Fibroblast of villous mesenchyme (primary cell): ENCODE results near the gene RASEF. TPM values are rescaled to one million over a fixed set of nuclear protein-coding genes. Genes with fewer than 3 reads are reported as not detected.

Experiments
- DNase-seq: peaks from one replicate; pipeline ENCODE4 v3.0.0-alpha.2; 2010; ENCODE audit warnings: low read depth
- H3K4me3 ChIP-seq: 2 replicates; pipeline ENCODE4 v1.5.1; 2011; ENCODE audit warnings: low read depth, mild to moderate bottlenecking, low read length
- total RNA-seq: library from RNA; depleted of rRNA; stranded (reverse); fragments of >200 nt; gene quantifications from 2 replicates; pipeline ENCODE4 v1.2.3, GENCODE V29; 2012
- TF ChIP-seq, protein P1 (sequence below): IDR thresholded peaks from 2 replicates; pipeline ENCODE4 v1.5.1; 2012; ENCODE audit warnings: low read depth, mild to moderate bottlenecking, low read length; ENCODE audit not compliant: insufficient read depth

The RASEF gene
- total RNA-seq, 1 donor, result 0.43 TPM

DNA sequence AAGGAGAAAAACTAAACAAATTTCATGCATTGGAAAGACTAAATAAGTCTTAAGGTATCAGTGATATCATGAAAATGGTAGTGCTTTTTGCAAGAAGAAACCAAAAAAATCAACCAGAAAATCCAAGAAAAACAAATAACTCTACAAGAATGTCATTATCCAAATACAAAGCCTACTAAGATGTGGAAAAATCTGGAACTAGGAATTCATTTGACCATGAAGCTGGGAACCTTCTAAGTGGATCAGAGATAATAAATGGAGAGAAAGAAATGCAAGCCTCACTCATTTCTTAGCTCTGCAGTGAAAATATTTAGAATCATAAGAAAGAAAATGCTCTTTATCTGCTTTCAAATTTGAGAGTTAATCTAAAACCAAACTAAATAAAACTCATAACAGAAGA, 51.3 kb downstream of the RASEF start:
- no peak overlapping the region for H3K4me3 ChIP-seq
- DNase-seq, result no peak
- TF ChIP-seq, protein P1, sequence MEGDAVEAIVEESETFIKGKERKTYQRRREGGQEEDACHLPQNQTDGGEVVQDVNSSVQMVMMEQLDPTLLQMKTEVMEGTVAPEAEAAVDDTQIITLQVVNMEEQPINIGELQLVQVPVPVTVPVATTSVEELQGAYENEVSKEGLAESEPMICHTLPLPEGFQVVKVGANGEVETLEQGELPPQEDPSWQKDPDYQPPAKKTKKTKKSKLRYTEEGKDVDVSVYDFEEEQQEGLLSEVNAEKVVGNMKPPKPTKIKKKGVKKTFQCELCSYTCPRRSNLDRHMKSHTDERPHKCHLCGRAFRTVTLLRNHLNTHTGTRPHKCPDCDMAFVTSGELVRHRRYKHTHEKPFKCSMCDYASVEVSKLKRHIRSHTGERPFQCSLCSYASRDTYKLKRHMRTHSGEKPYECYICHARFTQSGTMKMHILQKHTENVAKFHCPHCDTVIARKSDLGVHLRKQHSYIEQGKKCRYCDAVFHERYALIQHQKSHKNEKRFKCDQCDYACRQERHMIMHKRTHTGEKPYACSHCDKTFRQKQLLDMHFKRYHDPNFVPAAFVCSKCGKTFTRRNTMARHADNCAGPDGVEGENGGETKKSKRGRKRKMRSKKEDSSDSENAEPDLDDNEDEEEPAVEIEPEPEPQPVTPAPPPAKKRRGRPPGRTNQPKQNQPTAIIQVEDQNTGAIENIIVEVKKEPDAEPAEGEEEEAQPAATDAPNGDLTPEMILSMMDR, result no peak

DNA sequence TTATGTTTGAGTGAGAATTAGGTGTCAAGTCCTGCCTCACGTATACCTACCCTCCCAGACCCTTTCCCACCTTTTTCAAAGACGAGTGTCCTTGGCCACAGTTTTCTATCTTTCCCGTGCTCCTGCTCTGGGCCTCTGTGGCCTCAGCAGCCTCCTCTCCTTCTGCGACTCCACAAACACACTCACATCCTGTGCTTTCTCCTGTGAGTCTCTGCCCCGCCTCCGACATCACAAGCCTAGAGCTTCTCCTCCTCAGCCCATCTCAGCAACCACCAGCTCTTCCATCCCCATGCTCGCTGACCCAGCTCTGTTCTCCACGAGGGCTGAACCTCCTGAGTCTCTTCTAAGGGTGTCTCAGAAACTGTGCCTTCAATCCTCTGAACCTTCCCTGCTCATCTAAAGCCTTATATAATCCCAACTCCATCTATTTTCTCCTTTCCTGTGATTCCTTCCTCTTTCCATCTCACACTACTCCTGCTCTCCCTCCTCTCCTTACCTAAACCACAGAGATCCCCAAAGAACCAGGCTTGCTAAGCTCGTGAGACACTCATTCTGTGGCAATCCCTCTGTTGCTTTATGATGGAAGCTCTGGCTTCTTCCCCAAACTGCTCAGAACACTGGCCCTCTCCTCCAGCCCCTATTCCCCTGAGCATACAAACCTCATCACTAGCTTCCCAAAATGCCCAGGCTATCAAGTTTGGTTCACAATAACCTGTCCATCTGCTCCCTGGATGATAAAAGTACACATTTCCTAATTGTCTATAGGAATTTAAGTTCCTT, 55.2 kb downstream of the RASEF start:
- TF ChIP-seq, protein P1, result no peak
- no peak for DNase-seq
- H3K4me3 ChIP-seq, result no peak overlapping the region

DNA sequence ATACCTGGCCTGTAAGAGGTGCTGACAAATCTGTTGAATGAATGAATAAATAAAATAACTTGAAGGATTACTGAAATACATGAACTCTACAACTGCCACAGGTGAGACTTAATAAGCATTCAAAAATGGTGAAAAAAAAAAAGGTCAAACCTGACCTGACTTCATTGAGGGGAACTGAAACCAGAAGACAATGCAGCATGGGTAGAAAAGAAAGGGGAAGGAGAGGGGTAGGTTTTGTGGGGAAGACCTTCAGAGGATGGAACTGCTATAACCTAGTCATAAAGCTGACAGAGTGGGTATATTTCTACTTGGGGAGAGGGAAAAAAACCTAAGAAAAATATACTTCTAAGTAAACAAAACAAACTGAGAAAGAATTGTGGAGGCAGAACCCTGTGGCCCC, 56.6 kb downstream of the RASEF start:
- TF ChIP-seq, protein P1, result no peak
- no peak overlapping the region for H3K4me3 ChIP-seq
- no peak for DNase-seq

DNA sequence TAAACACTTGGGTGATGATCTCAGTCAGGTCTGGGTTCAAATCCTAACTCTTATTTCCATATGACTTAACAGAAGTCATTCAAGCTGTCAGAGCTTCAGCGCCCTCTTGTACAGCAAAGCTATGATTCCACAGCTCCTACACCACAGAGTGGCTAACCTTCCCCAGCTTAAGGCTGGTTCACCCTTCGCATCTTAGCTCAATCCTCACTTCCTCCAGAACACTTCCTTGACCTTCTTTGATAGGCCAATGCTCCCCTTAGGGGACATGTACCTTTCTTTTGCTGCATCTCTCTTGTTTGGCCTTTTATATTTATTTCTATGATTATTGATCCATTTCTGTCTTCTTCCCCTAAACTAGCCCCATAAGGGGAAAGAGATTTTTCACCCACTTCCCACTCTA, 57.0 kb downstream of the RASEF start:
- DNase-seq, result no peak
- TF ChIP-seq, protein P1, result no peak
- no peak overlapping the region for H3K4me3 ChIP-seq

DNA sequence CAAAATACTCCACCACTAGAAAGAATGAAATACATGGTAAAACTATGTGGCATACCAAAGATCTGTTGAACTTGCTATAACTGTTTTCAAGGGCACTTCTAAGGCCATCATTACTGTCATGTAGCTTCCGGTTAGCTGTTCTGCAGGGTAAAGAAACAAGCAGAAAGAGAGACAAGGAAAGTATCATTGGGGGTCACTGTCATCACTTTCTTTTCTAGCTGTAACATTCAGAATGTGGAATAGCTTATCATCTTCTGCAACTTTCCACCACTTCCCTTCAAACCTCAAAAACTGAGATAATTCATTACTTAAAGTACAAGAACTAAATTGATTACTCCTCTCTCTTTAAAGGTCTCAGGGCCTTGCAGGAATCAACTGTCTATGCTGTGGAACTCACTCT, 57.6 kb downstream of the RASEF start:
- no peak overlapping the region for H3K4me3 ChIP-seq
- no peak for DNase-seq
- TF ChIP-seq, protein P1, result no peak

DNA sequence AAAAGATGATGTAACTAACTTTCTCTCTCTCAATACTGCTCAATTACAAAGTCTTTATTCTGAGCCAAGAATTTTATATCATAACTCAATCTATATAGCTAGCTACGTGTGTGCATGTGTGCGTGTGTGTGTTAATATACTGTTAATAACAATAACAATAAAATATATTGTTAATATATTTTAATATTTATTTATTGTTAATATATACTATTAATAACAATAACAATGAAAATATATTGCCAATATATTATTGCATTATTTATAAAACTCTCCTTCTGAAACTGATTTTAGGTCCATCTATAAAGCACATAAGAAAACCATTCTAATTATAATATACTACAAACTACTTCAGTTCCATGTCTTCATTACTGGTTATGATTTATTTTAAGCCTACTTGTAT, 60.6 kb downstream of the RASEF start:
- no peak for DNase-seq
- no peak overlapping the region for H3K4me3 ChIP-seq
- TF ChIP-seq, protein P1, result no peak

DNA sequence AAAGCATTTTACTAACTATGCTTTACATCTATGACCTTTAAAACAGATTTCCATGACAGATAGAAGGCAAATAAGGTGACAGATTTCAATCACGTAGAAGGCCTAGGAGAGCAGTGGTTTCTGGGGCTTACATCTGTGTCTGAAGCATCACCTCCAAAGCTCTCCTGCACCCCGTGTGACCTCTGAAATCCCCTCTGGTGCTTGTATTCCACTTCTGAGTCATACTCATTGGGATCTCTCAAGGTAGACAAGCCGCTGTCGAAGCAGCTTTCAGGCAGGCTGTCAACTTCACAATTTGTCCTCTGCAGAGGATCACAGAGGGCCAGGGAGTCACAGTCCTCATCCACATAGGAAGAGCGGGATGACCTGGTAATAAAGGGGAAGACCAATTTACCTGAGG, 62.2 kb downstream of the RASEF start:
- TF ChIP-seq, protein P1, result no peak
- H3K4me3 ChIP-seq, result no peak overlapping the region
- DNase-seq, result no peak
